ENCODE measurements around the gene SPOUT1. TPM values are rescaled to one million over a fixed set of nuclear protein-coding genes. Genes with fewer than 3 reads are reported as not detected.
"Not testable (repeated sequence)": the region's sequence is repeated elsewhere in the genome, so short reads cannot be mapped to it uniquely, and the experiment has no call there.

SPOUT1 gene, protein sequence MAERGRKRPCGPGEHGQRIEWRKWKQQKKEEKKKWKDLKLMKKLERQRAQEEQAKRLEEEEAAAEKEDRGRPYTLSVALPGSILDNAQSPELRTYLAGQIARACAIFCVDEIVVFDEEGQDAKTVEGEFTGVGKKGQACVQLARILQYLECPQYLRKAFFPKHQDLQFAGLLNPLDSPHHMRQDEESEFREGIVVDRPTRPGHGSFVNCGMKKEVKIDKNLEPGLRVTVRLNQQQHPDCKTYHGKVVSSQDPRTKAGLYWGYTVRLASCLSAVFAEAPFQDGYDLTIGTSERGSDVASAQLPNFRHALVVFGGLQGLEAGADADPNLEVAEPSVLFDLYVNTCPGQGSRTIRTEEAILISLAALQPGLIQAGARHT
- 55.0 TPM for total RNA-seq

GRCh38 chr9:128829477-128830251, at the start of gene SPOUT1:
Gene SPOUT1 (minus strand): TSS chr9:128829794. CDS start chr9:128829780, 14 bp downstream.
- peak; percentile 94 for DNase-seq (ENCODE audit: low spot score)

DNA sequence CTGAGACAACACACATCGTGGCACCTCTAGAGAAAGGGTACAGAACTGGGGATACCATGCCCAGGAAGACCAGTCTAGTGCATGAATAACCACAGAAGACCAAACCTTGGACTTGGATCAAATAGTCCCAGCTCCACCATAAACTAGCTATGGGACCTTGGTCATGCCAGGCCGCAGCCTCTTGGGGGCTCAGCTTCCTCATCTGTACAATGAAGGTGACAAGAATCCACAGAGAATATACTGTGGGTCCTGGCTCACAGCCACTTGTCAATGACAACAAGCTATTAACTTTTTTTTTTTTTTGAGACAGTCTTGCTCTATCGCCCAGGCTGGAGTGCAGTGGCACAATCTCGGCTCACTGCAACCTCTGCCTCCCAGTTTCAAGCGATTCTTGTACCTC, 48.3 kb upstream of the SPOUT1 start:
- DNase-seq (ENCODE audit: low spot score), result no peak

- DNase-seq (ENCODE audit: low spot score), result not testable (repeated sequence)
These were observed 41.3 kb upstream of the SPOUT1 start for GRCh38 chr9:128870941-128871265.

DNA sequence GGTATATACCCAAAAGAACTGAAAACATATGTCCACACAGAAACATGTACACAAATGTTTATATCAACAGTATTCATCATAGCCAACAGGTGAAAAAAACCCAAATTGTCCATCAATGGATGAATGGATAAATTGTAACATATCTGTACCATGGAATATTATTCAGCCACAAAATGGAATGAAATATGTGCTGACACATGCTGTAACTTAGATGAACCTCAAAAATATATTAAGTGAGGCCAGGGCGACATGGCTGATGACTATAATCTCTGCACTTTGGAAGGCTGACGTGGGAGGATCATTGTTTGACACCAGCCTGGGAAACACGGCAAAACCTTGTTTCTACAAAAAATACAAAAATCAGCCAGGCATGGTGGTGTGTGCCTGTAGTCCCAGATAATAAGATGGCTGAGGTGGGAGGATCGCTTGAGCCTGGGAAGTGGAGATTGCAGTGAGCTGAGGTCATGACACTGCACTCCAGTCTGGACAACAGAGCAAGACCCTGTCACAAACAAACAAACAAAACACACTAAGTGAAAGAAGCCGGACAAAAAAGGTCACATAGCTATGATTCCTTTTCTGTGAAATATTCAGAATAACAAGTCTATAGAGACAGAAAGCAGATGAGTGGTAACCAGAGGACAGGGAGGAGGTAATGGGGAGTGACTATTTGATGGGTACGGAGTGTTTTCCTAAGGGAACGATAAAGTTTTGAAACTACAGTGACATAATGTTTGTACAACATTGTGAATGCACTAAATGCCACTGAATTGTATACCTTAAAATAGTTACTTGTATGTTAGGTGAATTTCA, 40.7 kb upstream of the SPOUT1 start:
- no peak for DNase-seq (ENCODE audit: low spot score)

GRCh38 chr9:128863647-128864046, 34.1 kb upstream of the SPOUT1 start:
- peak; percentile 65 for DNase-seq (ENCODE audit: low spot score)

DNA sequence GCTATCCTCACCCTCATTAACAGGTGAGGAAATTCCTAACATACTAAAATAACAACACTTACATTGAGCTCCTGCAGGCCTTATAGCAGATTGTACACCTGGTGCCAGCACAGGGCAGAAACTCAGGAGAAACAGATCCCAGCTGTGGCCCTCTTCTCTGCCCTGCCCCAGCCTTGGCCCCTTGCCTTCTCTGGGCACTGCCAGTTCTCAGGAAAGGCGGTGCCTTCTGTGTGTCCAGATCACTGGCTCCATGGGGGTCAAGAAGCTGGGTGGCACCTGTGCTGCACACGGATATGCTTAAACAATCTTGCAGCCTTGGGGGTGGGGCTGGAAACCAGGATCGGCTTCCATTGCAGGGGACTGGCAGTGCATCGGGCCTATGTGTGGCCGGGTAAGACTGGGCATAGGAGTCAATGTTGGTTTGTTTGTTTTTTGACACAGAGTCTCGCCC, 32.8 kb upstream of the SPOUT1 start:
- peak; percentile 65 for DNase-seq (ENCODE audit: low spot score)

GRCh38 chr9:128861501-128861900, 31.9 kb upstream of the SPOUT1 start:
- no peak for DNase-seq (ENCODE audit: low spot score)

GRCh38 chr9:128860937-128861336, 31.3 kb upstream of the SPOUT1 start:
- no peak for DNase-seq (ENCODE audit: low spot score)

- not testable (repeated sequence) for DNase-seq (ENCODE audit: low spot score)
These were observed 28.9 kb upstream of the SPOUT1 start for GRCh38 chr9:128858476-128858875.

GRCh38 chr9:128854454-128854853, 24.9 kb upstream of the SPOUT1 start:
- not testable (repeated sequence) for DNase-seq (ENCODE audit: low spot score)

DNA sequence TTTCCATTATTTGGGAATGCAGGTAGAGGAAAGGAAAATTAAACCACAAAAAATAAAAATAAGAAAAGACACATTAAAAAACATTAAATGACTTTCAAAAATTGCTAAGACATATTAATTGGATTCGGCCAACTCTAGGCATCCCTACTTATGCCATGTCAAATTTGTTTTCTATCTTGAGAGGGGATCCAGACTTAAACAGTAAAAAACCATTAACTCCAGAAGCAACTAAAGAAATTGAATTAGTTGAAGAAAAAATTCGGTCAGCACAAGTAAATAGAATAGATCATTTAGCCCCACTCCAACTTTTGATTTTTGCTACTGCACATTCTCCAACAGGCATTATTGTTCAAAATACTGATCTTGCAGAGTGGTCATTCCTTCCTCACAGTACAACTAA, 23.1 kb upstream of the SPOUT1 start:
- not testable (repeated sequence) for DNase-seq (ENCODE audit: low spot score)

- peak; percentile 33 for DNase-seq (ENCODE audit: low spot score)
These were observed 22.4 kb upstream of the SPOUT1 start for GRCh38 chr9:128851779-128852600.

DNA sequence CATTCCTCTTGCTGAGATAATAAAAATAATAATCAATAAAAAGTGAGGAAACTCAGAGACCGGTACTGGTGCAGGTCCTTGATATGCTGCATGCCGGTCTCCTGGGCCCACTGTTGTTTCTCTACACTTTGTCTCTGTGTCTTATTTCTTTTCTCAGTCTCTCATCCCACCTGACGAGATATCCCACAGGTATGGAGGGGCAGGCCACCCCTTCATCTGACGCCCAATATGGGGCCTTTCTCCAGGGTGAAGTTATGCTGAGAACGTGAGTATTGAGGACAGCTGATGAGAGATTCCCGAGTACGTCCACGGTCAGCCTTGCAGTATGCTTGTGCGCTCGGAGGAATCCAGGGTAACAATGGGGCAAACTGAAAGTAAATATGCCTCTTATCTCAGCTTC, 21.4 kb upstream of the SPOUT1 start:
- DNase-seq (ENCODE audit: low spot score), result not testable (repeated sequence)

DNA sequence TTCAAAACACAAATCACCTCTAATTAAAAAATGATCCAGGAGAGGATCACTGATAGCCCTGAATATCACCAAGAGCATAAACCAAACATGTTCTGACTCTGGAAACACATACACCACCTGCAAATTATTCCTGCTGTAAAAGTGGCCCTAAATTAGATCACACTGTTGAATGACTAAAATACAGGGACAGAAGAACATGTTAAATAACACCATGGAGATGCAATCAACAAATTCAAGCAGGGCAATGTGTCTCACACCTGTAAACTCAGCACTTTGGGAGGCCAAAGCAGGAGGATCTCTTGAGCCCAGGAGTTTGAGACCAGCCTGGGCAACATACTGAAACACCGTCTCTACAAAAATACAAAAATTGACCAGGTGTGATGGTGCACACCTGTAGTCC, 18.2 kb upstream of the SPOUT1 start:
- DNase-seq (ENCODE audit: low spot score), result no peak

DNA sequence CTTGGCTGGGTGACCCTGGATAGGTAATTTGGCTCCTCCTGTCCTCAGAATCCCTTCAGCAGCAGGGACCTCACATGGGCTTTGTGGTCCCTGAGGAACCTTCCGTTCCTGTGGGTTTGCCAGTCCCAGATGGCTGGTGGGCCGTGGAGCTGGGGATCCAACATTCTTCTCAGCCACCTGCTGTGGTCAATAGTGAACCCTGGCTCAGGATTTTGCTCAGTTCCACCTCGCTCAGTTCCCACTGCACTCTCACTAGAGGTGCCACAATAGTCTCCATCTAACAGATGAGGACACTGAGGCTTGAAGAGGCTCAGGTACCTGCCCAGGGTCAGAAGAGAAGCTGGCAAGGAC, 17.1 kb upstream of the SPOUT1 start:
- no peak for DNase-seq (ENCODE audit: low spot score)

GRCh38 chr9:128845186-128845931, 15.8 kb upstream of the SPOUT1 start:
- DNase-seq (ENCODE audit: low spot score), result no peak

DNA sequence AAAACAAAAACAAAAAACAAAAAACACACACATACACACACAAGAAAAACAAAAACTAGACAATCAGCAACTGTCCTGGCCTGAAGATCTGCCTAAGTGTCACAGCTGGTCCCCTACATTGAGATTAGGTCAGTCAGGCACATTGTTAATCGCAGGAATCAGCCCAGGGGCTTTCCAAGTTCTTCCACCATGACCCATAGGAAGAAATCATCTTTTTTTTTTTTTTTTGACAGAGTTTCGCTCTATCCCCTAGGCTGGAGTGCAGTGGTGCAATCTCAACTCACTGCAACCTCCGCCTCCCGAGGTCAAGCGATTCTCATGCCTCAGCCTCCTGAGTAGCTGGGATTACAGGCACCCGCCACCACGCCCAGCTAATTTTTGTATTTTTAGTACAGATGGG, 13.6 kb upstream of the SPOUT1 start:
- DNase-seq (ENCODE audit: low spot score), result not testable (repeated sequence)

GRCh38 chr9:128841694-128842492, 12.3 kb upstream of the SPOUT1 start:
- DNase-seq (ENCODE audit: low spot score), result no peak

GRCh38 chr9:128840524-128840923, 10.9 kb upstream of the SPOUT1 start:
- DNase-seq (ENCODE audit: low spot score), result no peak

GRCh38 chr9:128838338-128838737, 8.7 kb upstream of the SPOUT1 start:
- no peak for DNase-seq (ENCODE audit: low spot score)
